LNCaP clone FGC (cell line): ENCODE measurements around the gene AURKAIP1.

Source experiments
- DNase-seq: peaks from one replicate; pipeline ENCODE4 v3.0.0-alpha.2; 2011; ENCODE audit warnings: low read depth
- H3K4me3 ChIP-seq: 2 replicates; pipeline ENCODE4 v1.5.1; 2011; ENCODE audit warnings: mild to moderate bottlenecking, low read depth, low read length, control low read depth
- TF ChIP-seq, protein P1 (sequence below): IDR thresholded peaks from 2 replicates; pipeline ENCODE4 v1.5.1; 2012; ENCODE audit warnings: mild to moderate bottlenecking; ENCODE audit not compliant: control insufficient read depth, insufficient read depth; ENCODE audit errors: extremely low read depth

Gene AURKAIP1

DNA sequence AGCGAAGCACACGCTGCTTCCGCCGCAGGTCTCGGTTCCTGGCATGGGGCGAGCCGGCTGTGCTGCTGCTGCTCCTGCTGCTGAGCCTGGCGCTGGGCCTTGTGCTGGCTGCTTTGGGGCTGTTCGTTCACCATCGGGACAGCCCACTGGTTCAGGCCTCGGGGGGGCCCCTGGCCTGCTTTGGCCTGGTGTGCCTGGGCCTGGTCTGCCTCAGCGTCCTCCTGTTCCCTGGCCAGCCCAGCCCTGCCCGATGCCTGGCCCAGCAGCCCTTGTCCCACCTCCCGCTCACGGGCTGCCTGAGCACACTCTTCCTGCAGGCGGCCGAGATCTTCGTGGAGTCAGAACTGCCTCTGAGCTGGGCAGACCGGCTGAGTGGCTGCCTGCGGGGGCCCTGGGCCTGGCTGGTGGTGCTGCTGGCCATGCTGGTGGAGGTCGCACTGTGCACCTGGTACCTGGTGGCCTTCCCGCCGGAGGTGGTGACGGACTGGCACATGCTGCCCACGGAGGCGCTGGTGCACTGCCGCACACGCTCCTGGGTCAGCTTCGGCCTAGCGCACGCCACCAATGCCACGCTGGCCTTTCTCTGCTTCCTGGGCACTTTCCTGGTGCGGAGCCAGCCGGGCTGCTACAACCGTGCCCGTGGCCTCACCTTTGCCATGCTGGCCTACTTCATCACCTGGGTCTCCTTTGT is 41.3 kb downstream of the AURKAIP1 start:
- DNase-seq, result no peak
- no peak overlapping the region for H3K4me3 ChIP-seq
- TF ChIP-seq, protein P1, sequence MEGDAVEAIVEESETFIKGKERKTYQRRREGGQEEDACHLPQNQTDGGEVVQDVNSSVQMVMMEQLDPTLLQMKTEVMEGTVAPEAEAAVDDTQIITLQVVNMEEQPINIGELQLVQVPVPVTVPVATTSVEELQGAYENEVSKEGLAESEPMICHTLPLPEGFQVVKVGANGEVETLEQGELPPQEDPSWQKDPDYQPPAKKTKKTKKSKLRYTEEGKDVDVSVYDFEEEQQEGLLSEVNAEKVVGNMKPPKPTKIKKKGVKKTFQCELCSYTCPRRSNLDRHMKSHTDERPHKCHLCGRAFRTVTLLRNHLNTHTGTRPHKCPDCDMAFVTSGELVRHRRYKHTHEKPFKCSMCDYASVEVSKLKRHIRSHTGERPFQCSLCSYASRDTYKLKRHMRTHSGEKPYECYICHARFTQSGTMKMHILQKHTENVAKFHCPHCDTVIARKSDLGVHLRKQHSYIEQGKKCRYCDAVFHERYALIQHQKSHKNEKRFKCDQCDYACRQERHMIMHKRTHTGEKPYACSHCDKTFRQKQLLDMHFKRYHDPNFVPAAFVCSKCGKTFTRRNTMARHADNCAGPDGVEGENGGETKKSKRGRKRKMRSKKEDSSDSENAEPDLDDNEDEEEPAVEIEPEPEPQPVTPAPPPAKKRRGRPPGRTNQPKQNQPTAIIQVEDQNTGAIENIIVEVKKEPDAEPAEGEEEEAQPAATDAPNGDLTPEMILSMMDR, result no peak

DNA sequence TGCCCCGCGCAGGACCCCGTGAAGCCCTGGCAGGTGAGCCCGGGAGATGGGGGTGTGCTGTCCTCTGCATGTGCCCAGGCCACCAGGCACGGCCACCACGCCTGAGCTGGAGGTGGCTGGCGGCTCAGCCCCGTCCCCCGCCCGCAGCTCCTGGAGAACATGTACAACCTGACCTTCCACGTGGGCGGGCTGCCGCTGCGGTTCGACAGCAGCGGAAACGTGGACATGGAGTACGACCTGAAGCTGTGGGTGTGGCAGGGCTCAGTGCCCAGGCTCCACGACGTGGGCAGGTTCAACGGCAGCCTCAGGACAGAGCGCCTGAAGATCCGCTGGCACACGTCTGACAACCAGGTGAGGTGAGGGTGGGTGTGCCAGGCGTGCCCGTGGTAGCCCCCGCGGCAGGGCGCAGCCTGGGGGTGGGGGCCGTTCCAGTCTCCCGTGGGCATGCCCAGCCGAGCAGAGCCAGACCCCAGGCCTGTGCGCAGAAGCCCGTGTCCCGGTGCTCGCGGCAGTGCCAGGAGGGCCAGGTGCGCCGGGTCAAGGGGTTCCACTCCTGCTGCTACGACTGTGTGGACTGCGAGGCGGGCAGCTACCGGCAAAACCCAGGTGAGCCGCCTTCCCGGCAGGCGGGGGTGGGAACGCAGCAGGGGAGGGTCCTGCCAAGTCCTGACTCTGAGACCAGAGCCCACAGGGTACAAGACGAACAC is 42.1 kb downstream of the AURKAIP1 start:
- DNase-seq, result no peak
- TF ChIP-seq, protein P1, result no peak
- no peak overlapping the region for H3K4me3 ChIP-seq

DNA sequence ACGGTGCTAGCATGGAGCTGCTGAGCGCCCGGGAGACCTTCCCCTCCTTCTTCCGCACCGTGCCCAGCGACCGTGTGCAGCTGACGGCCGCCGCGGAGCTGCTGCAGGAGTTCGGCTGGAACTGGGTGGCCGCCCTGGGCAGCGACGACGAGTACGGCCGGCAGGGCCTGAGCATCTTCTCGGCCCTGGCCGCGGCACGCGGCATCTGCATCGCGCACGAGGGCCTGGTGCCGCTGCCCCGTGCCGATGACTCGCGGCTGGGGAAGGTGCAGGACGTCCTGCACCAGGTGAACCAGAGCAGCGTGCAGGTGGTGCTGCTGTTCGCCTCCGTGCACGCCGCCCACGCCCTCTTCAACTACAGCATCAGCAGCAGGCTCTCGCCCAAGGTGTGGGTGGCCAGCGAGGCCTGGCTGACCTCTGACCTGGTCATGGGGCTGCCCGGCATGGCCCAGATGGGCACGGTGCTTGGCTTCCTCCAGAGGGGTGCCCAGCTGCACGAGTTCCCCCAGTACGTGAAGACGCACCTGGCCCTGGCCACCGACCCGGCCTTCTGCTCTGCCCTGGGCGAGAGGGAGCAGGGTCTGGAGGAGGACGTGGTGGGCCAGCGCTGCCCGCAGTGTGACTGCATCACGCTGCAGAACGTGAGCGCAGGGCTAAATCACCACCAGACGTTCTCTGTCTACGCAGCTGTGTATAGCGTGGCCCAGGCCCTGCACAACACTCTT is 42.8 kb downstream of the AURKAIP1 start:
- no peak overlapping the region for H3K4me3 ChIP-seq
- TF ChIP-seq, protein P1, result no peak
- no peak for DNase-seq

DNA sequence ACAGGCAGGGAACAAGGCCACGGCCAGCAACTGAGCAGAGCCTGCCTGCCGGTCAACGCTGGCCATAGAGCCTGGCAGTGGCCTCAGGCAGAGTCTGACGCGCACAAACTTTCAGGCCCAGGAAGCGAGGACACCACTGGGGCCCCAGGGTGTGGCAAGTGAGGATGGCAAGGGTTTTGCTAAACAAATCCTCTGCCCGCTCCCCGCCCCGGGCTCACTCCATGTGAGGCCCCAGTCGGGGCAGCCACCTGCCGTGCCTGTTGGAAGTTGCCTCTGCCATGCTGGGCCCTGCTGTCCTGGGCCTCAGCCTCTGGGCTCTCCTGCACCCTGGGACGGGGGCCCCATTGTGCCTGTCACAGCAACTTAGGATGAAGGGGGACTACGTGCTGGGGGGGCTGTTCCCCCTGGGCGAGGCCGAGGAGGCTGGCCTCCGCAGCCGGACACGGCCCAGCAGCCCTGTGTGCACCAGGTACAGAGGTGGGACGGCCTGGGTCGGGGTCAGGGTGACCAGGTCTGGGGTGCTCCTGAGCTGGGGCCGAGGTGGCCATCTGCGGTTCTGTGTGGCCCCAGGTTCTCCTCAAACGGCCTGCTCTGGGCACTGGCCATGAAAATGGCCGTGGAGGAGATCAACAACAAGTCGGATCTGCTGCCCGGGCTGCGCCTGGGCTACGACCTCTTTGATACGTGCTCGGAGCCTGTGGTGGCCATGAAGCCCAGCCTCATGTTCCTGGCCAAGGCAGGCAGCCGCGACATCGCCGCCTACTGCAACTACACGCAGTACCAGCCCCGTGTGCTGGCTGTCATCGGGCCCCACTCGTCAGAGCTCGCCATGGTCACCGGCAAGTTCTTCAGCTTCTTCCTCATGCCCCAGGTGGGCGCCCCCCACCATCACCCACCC is 43.7 kb downstream of the AURKAIP1 start, which contains the start of gene TAS1R3:
Gene TAS1R3, plus strand, starts transcription at position 213 of the 898 bp plus-strand sequence. Its CDS starts 66 bp downstream, at position 279.
- TF ChIP-seq, protein P1, result no peak
- H3K4me3 ChIP-seq, result no peak within 1 kb of the TSS
- DNase-seq, result no peak

DNA sequence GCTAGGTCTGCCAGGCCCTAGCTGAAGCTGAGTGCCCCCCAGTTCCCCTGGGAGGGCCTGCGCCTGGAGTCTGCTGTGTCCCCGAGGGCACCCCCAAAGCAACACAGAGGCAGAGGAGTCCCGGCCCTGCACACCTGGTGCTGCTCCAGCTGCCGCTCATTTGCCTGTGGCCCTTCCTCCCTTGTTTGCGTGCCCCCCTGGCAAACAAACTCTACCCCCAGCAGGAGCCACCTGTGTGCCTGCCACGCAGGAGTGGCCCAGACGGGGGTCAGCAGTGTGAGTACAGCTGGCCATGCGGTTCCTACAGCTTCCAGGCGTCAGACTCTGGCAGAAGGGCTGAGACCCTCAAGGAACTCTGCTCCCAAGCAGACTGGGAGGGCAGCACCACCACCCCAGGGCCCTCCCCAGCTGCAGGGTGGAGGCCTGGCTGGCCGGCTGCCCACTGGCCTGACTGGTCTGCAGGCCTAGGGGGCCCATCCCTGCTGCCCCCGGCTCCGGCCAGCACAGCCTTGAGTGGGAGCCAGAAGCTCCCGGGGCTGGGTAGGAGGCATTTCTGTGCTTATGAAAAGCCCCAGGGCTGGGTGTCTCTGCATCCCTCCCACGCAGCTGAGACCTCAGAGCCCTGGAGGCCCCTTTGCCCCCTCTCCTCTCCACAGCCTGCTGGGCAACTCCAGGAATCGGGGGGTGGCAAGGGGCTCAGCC is 44.5 kb downstream of the AURKAIP1 start:
- TF ChIP-seq, protein P1, result no peak
- no peak for DNase-seq
- no peak overlapping the region for H3K4me3 ChIP-seq
